H1 (cell line): ENCODE results near the gene PCNX4. TPM values are rescaled to one million over a fixed set of nuclear protein-coding genes. Genes with fewer than 3 reads are reported as not detected.

ENCODE experiments used
- CTCF ChIA-PET: fragments of 300-600 bp; sonication (Branson Sonifier 250); formaldehyde crosslinking; loops from one replicate; lab custom pipeline; 2021; ENCODE audit not compliant: partially characterized antibody; lab: Charles Lee
- POLR2A ChIA-PET: fragments of 300-600 bp; sonication (Branson Sonifier 250); formaldehyde crosslinking; loops from one replicate; lab custom pipeline; 2021; ENCODE audit warnings: inconsistent platforms; ENCODE audit not compliant: partially characterized antibody; lab: Charles Lee
- DNase-seq, 2 experiments: peaks; one replicate each; pipeline versions ENCODE4 v3.0.0 to v3.0.0-alpha.2; 2010 to 2022; ENCODE audit warnings: low spot score in 2 of 2, low read depth in 1 of 2, mixed read lengths in 1 of 2
- FAIRE-seq: peaks from 2 replicates; lab custom pipeline; 2011; peaks lifted over from hg19 to GRCh38; lab: Jason Lieb, UNC
- H2AFZ ChIP-seq: 2 replicates; pipeline ENCODE4 v1.8.1; 2012; ENCODE audit warnings: low read length, inconsistent platforms
- H2AK5ac ChIP-seq: 2 replicates; pipeline ENCODE4 v1.6.1; 2013; ENCODE audit warnings: low read depth, low read length
- H2BK120ac ChIP-seq: replicated peaks from 2 replicates; pipeline ENCODE3; 2013; ENCODE audit warnings: low read depth, low read length, inconsistent platforms
- H2BK12ac ChIP-seq: 2 replicates; pipeline ENCODE4 v1.6.1; 2013; ENCODE audit warnings: low read depth, low read length
- H2BK15ac ChIP-seq: 2 replicates; pipeline ENCODE4 v1.6.1; 2013; ENCODE audit warnings: low read length
- H2BK20ac ChIP-seq: 2 replicates; pipeline ENCODE4 v1.6.1; 2013; ENCODE audit warnings: low read length
- H2BK5ac ChIP-seq: 2 replicates; pipeline ENCODE4 v1.6.1; 2013; ENCODE audit warnings: low read depth, low read length
- H3K14ac ChIP-seq: 2 replicates; pipeline ENCODE4 v1.6.1; 2013; ENCODE audit warnings: inconsistent platforms; ENCODE audit not compliant: insufficient read length
- H3K18ac ChIP-seq: 2 replicates; pipeline ENCODE4 v1.6.1; 2013; ENCODE audit warnings: low read length; ENCODE audit errors: extremely low read depth
- H3K23ac ChIP-seq: 2 replicates; pipeline ENCODE4 v1.6.1; 2013; ENCODE audit warnings: inconsistent platforms; ENCODE audit not compliant: insufficient read length
- H3K23me2 ChIP-seq: 2 replicates; pipeline ENCODE4 v1.6.1; 2013; ENCODE audit warnings: low read depth, low read length
- H3K27ac ChIP-seq: 2 replicates; pipeline ENCODE4 v1.6.1; 2011; ENCODE audit warnings: low read depth, low read length, inconsistent platforms
- H3K27me3 ChIP-seq, 4 experiments: replicated peaks in 1 of 4; 1 replicate in 1 of 4; 2 replicates in 3 of 4; pipeline versions ENCODE4 v1.6.1 to v1.8.1; 2011 to 2013; ENCODE audit warnings: low read length in 3 of 4, mild to moderate bottlenecking in 3 of 4, inconsistent platforms in 2 of 4, mixed read lengths in 2 of 4, moderate library complexity in 1 of 4; ENCODE audit not compliant: control insufficient read depth in 3 of 4, insufficient read depth in 3 of 4; ENCODE audit errors: extremely low read depth in 1 of 4
- H3K36me3 ChIP-seq, 4 experiments: 2 replicates each; pipeline versions ENCODE4 v1.6.1 to v1.8.1; 2011 to 2013; ENCODE audit warnings: mild to moderate bottlenecking in 4 of 4, low read length in 3 of 4, moderate library complexity in 2 of 4, control low read depth in 1 of 4, inconsistent platforms in 1 of 4; ENCODE audit not compliant: insufficient read depth in 4 of 4, control insufficient read depth in 2 of 4
- H3K4ac ChIP-seq: replicated peaks from 2 replicates; pipeline ENCODE3; 2013; ENCODE audit warnings: low read length, low read depth, mixed read lengths, inconsistent platforms; ENCODE audit not compliant: insufficient read length
- H3K4me1 ChIP-seq, 4 experiments: replicated peaks in 1 of 4; 1 replicate in 1 of 4; 2 replicates in 3 of 4; pipeline versions ENCODE4 v1.6.1 to v1.8.1; 2011 to 2013; ENCODE audit warnings: low read length in 3 of 4, inconsistent platforms in 2 of 4, mixed read lengths in 1 of 4; ENCODE audit not compliant: insufficient read depth in 4 of 4, control insufficient read depth in 3 of 4
- H3K4me2 ChIP-seq, 2 experiments: 2 replicates each; pipeline versions ENCODE4 v1.6.1 to v1.8.1; 2011 to 2013; ENCODE audit warnings: low read depth in 2 of 2, low read length in 2 of 2, control low read depth in 1 of 2, inconsistent platforms in 1 of 2, mild to moderate bottlenecking in 1 of 2; ENCODE audit not compliant: insufficient read depth in 1 of 2
- H3K4me3 ChIP-seq, 4 experiments: fragments of 200-600, 300-600 bp in 1 of 4; sonication (generic), shearing (Covaris generic), sonication (Bioruptor Twin) in 1 of 4; 2 replicates each; pipeline versions ENCODE4 v1.5.1 to v1.8.1; 2011 to 2016; ENCODE audit warnings: low read length in 4 of 4, low read depth in 3 of 4, control low read depth in 2 of 4, inconsistent platforms in 2 of 4, mild to moderate bottlenecking in 2 of 4, mixed read lengths in 1 of 4, moderate library complexity in 1 of 4; ENCODE audit not compliant: insufficient read depth in 2 of 4; ENCODE audit errors: extremely low read depth in 1 of 4
- H3K56ac ChIP-seq: replicated peaks from 2 replicates; pipeline ENCODE3; 2013; ENCODE audit warnings: low read depth, mild to moderate bottlenecking, mixed read lengths, low read length, inconsistent platforms; ENCODE audit not compliant: insufficient read length
- H3K79me1 ChIP-seq: 2 replicates; pipeline ENCODE4 v1.6.1; 2013; ENCODE audit warnings: low read depth, low read length, control low read depth
- H3K79me2 ChIP-seq, 2 experiments: 2 replicates each; pipeline versions ENCODE4 v1.6.1 to v1.8.1; 2012 to 2013; ENCODE audit warnings: low read length in 2 of 2, mild to moderate bottlenecking in 2 of 2, inconsistent platforms in 1 of 2; ENCODE audit not compliant: insufficient read depth in 2 of 2, control insufficient read depth in 1 of 2
- H3K9ac ChIP-seq, 4 experiments: replicated peaks in 1 of 4; 1 replicate in 1 of 4; 2 replicates in 3 of 4; pipeline versions ENCODE4 v1.6.1 to v1.8.1; 2011 to 2013; ENCODE audit warnings: low read depth in 3 of 4, low read length in 3 of 4, control low read depth in 2 of 4, mild to moderate bottlenecking in 2 of 4, moderate library complexity in 2 of 4, inconsistent platforms in 1 of 4; ENCODE audit errors: extremely low read depth in 1 of 4
- H3K9me3 ChIP-seq, 2 experiments: 2 replicates each; pipeline versions ENCODE4 v1.6.1 to v1.8.1; 2012 to 2013; ENCODE audit warnings: mild to moderate bottlenecking in 2 of 2, moderate library complexity in 2 of 2, control low read depth in 1 of 2, inconsistent platforms in 1 of 2, low read depth in 1 of 2, low read length in 1 of 2, mixed read lengths in 1 of 2; ENCODE audit not compliant: insufficient read depth in 2 of 2
- H4K20me1 ChIP-seq, 2 experiments: replicated peaks in 1 of 2; 2 replicates each; pipeline versions ENCODE3 to v1.8.1; 2011 to 2013; ENCODE audit warnings: inconsistent platforms in 2 of 2, low read length in 2 of 2, mild to moderate bottlenecking in 1 of 2; ENCODE audit not compliant: insufficient read depth in 2 of 2, control insufficient read depth in 1 of 2
- H4K5ac ChIP-seq: 2 replicates; pipeline ENCODE4 v1.6.1; 2013; ENCODE audit warnings: low read length, low read depth, mixed read lengths, inconsistent platforms; ENCODE audit not compliant: insufficient read length
- H4K8ac ChIP-seq: 2 replicates; pipeline ENCODE4 v1.8.0; 2013; ENCODE audit warnings: mild to moderate bottlenecking, moderate library complexity, low read length, inconsistent platforms; ENCODE audit not compliant: insufficient read depth; ENCODE audit errors: extremely low read depth
- H4K91ac ChIP-seq: replicated peaks from 2 replicates; pipeline ENCODE3; 2013; ENCODE audit warnings: low read length, mixed read lengths, inconsistent platforms; ENCODE audit not compliant: insufficient read length
- CBX8 ChIP-seq: fragments of 300-800, 300-1000 bp; sonication (generic); IDR thresholded peaks from 2 replicates; pipeline ENCODE4 v1.7.1; 2016; ENCODE audit warnings: low read depth, low read length, borderline replicate concordance
- CHD2 ChIP-seq: IDR thresholded peaks from 2 replicates; pipeline ENCODE4 v1.6.1; 2012; ENCODE audit warnings: low read length, improper control_type of control experiment
- EZH2 ChIP-seq: fragments of 200-600 bp; sonication (generic); IDR thresholded peaks from 2 replicates; pipeline ENCODE4 v1.7.1; 2012; ENCODE audit warnings: low read depth, mild to moderate bottlenecking, moderate library complexity, low read length, inconsistent platforms; ENCODE audit not compliant: severe bottlenecking
- MAFK ChIP-seq: IDR thresholded peaks from 2 replicates; pipeline ENCODE4 v1.6.1; 2012; ENCODE audit warnings: low read depth, mild to moderate bottlenecking, improper control_type of control experiment, low read length
- POLR2A ChIP-seq, 2 experiments: IDR thresholded peaks; 1 replicate in 1 of 2; 2 replicates in 1 of 2; pipeline ENCODE4 v1.6.1; 2011; ENCODE audit warnings: low read depth in 2 of 2, low read length in 2 of 2, mild to moderate bottlenecking in 2 of 2; ENCODE audit errors: control extremely low read depth in 1 of 2
- RNF2 ChIP-seq: fragments of 200-900, 300-1000 bp; sonication (generic); IDR thresholded peaks from 2 replicates; pipeline ENCODE4 v1.7.1; 2016; ENCODE audit warnings: borderline replicate concordance, low read depth, mild to moderate bottlenecking, antibody characterized with exemption, low read length; ENCODE audit not compliant: poor library complexity, severe bottlenecking; ENCODE audit errors: missing control alignments
- RXRA ChIP-seq: IDR thresholded peaks from 2 replicates; pipeline ENCODE4 v1.6.1; 2011; ENCODE audit warnings: low read depth, mild to moderate bottlenecking, low read length, moderate library complexity; ENCODE audit not compliant: insufficient read depth
- SAP30 ChIP-seq: fragments of 300-600 bp; sonication (generic); IDR thresholded peaks from 2 replicates; pipeline ENCODE4 v1.7.1; 2012; ENCODE audit warnings: low read length, moderate library complexity, mild to moderate bottlenecking, inconsistent platforms; ENCODE audit not compliant: insufficient read depth, insufficient replicate concordance
- SP1 ChIP-seq: IDR thresholded peaks from 2 replicates; pipeline ENCODE4 v1.6.1; 2011; ENCODE audit warnings: low read depth, low read length
- WGBS, 2 experiments: shearing (Covaris generic) in 1 of 2; methylation state at CpG; one replicate each; pipeline versions ENCODE4 v1.1.6 to v1.1.7; 2013 to 2015; ENCODE audit warnings: low lambda C conversion rate in 2 of 2, mixed read lengths in 2 of 2, inconsistent platforms in 1 of 2, low coverage in 1 of 2, missing lambda C conversion rate in 1 of 2; ENCODE audit not compliant: insufficient replicate concordance in 2 of 2, insufficient coverage in 1 of 2, insufficient read length in 1 of 2; ENCODE audit errors: extremely low coverage in 1 of 2, missing lambda C conversion rate in 1 of 2; 5-methylcytosine and 5-hydroxymethylcytosine counted together
- polyA plus RNA-seq, 7 experiments: library from polyadenylated mRNA; depleted of rRNA in 3 of 7; stranded (reverse) in 5 of 7; unstranded in 2 of 7; fragments of >200 nt in 5 of 7; fragments of 200-250 nt in 2 of 7; gene quantifications; 1 replicate in 5 of 7; 2 replicates in 1 of 7; 4 replicates in 1 of 7; pipeline versions ENCODE4 v1.2.1 to v1.2.3, GENCODE V29; 2011 to 2013; ENCODE audit warnings: missing spikeins in 2 of 7, mixed read lengths in 2 of 7
- total RNA-seq: library from RNA; stranded (reverse); fragmentation: NEBNext Ultra II Directional; extraction: Animal tissue kit (Norgen Biotek cat#: 25700); gene quantifications from 2 replicates; pipeline ENCODE4 v1.2.1, GENCODE V29; 2021
- TF ChIP-seq, protein P1 (sequence below), 3 experiments: IDR thresholded peaks; 1 replicate in 2 of 3; 2 replicates in 1 of 3; pipeline versions ENCODE4 v1.5.1 to v1.6.1; 2011; ENCODE audit warnings: low read length in 3 of 3, mild to moderate bottlenecking in 3 of 3, inconsistent platforms in 2 of 3, low read depth in 1 of 3, moderate library complexity in 1 of 3; ENCODE audit not compliant: insufficient read depth in 1 of 3; ENCODE audit errors: control extremely low read depth in 1 of 3

PCNX4 gene
- total and polyA plus RNA-seq, 2 of the 8 experiments (the other 6 are each of a cell fraction or from before 2014, with no cell fraction given) = 28.4 to 35.5 TPM

DNA sequence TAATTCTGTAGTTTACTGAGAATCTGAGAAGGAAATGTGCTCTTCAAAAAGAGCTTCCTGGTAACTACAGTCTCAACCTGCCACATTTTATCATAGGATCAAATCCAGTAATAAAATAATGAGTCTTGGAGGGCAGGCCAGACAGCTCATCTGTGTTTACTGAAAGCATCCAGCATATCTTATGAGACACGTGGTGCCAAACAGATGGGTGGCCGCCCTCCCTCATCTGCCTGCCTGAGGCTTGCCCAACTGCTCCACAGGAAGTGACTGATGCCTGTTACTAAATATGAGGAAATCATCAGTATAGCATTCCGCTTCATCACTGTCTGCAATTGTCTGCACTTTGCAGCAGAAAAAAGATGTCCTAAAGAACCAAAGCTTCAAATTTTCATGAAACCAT, 60.0 kb downstream of the PCNX4 start:
- Histone ChIP-seq H2BK5ac (no peak overlapping the region), H3K79me1 (no peaks in the 10 kb centered on the region), H3K4ac (no peak overlapping the region), H4K8ac (no peak overlapping the region), H3K4me3 (no peak overlapping the region), H4K91ac (no peak overlapping the region), H2BK12ac (no peak overlapping the region), H3K9ac (no peak overlapping the region), H3K4me2 (no peak overlapping the region), H3K23ac (no peak overlapping the region), H3K36me3 (peaks cover 0 to 6% (median 0%) of the 10 kb centered on the region in 4 experiments; a peak in 2 of 8 replicates), H2BK15ac (no peak overlapping the region), H2AFZ (no peak overlapping the region), H2BK20ac (no peak overlapping the region), H3K18ac (no peak overlapping the region), H3K4me1 (peaks cover 0 to 2% (median 0%) of the 10 kb centered on the region in 4 experiments; a peak in 1 of 7 replicates), H3K79me2 (no peaks in the 10 kb centered on the region), H4K20me1 (no peaks in the 10 kb centered on the region), H2AK5ac (no peak overlapping the region), H3K14ac (no peak overlapping the region), H3K27ac (no peak overlapping the region), H2BK120ac (no peak overlapping the region), H3K56ac (no peak overlapping the region), H3K27me3 (no peaks in the 10 kb centered on the region), H4K5ac (no peak overlapping the region), H3K23me2 (no peaks in the 10 kb centered on the region), H3K9me3 (no peaks in the 10 kb centered on the region)
- FAIRE-seq (no peak), DNase-seq (no peak)
- 74% methylated on average over 3 of the region's 3 CpGs; no CpG with 5 or more reads in 1 of the 2 experiments for WGBS, 2 experiments
- ChIA-PET POLR2A (interaction anchor here (1.1 kb wide), 1 partner anchor 9 kb away, joined by 3 read pairs; no protein-coding TSS in a partner anchor), CTCF (interaction anchor here (1.2 to 1.7 kb wide), 2 partner anchors 14 to 185 kb away, joined by 3 to 5 read pairs; partner anchors contain the start of gene DHRS7)
- no peak for TF ChIP-seq MAFK
- TF ChIP-seq SP1 = no peak
- no peak for TF ChIP-seq CBX8
- no peak for TF ChIP-seq POLR2A (IDR thresholded peaks at IDR 0.05; ENCODE audit: control extremely low read depth in 1 of 2, low read depth in 2 of 2, low read length in 2 of 2)
- no peak for TF ChIP-seq EZH2
- no peak for TF ChIP-seq SAP30
- TF ChIP-seq CHD2 = no peak
- TF ChIP-seq, protein P1, sequence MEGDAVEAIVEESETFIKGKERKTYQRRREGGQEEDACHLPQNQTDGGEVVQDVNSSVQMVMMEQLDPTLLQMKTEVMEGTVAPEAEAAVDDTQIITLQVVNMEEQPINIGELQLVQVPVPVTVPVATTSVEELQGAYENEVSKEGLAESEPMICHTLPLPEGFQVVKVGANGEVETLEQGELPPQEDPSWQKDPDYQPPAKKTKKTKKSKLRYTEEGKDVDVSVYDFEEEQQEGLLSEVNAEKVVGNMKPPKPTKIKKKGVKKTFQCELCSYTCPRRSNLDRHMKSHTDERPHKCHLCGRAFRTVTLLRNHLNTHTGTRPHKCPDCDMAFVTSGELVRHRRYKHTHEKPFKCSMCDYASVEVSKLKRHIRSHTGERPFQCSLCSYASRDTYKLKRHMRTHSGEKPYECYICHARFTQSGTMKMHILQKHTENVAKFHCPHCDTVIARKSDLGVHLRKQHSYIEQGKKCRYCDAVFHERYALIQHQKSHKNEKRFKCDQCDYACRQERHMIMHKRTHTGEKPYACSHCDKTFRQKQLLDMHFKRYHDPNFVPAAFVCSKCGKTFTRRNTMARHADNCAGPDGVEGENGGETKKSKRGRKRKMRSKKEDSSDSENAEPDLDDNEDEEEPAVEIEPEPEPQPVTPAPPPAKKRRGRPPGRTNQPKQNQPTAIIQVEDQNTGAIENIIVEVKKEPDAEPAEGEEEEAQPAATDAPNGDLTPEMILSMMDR (IDR thresholded peaks at IDR 0.05; ENCODE audit: control extremely low read depth in 1 of 3, insufficient read depth in 1 of 3, low read depth in 1 of 3, low read length in 3 of 3) = no peak
- no peak for TF ChIP-seq RNF2
- TF ChIP-seq RXRA = no peak
